Measurements from ENCODE around the gene REPIN1. TPM values are rescaled to one million over a fixed set of nuclear protein-coding genes. Genes with fewer than 3 reads are reported as not detected.

Gene REPIN1
- total and polyA plus RNA-seq, 9 of the 15 experiments (the other 6 are each of a cell fraction or from before 2014, with no cell fraction given) = 8.1 to 283 (median 94.3) TPM

- TF ChIP-seq POLR2G (IDR thresholded peaks at IDR 0.05; ENCODE audit: low read depth, low read length) = 0 out of 2 replicates have a peak, but pooled peaks have one; percentile 5
- no peak for TF ChIP-seq HNRNPH1 (optimal IDR thresholded peaks at IDR 0.05; ENCODE audit: low read depth, low read length)
- no peak for TF ChIP-seq POLR2AphosphoS5 (IDR thresholded peaks at IDR 0.05; ENCODE audit: control insufficient read depth, insufficient read depth, low read depth, low read length)
- TF ChIP-seq ELF2 (CRISPR knock-in tag; IDR thresholded peaks at IDR 0.05) = no peak
- TF ChIP-seq PBX2 (CRISPR knock-in tag; IDR thresholded peaks at IDR 0.05; ENCODE audit: low read depth) = no peak
- no peak for TF ChIP-seq PBX2 (tag; conservative IDR thresholded peaks at IDR 0.05; ENCODE audit: low read depth)
- TF ChIP-seq CHCHD3 (CRISPR knock-in tag; IDR thresholded peaks at IDR 0.05) = no peak
- TF ChIP-seq CREB1 (IDR thresholded peaks at IDR 0.05) = no peak
- no peak for TF ChIP-seq CREB1 (CRISPR knock-in tag; IDR thresholded peaks at IDR 0.05)
- TF ChIP-seq MLX (CRISPR knock-in tag; conservative IDR thresholded peaks at IDR 0.05) = no peak
- TF ChIP-seq ZC3H4 (CRISPR knock-in tag; IDR thresholded peaks at IDR 0.05; ENCODE audit: borderline replicate concordance) = no peak; the same call in 1 of the 2 replicates
- TF ChIP-seq KDM4B (IDR thresholded peaks at IDR 0.05; ENCODE audit: borderline replicate concordance in 2 of 2, low read depth in 1 of 2) = no peak
- TF ChIP-seq NELFE (IDR thresholded peaks at IDR 0.05; ENCODE audit: insufficient read depth, insufficient read length) = no peak
- TF ChIP-seq MCM2 (IDR thresholded peaks at IDR 0.05; ENCODE audit: low read depth) = no peak
- no peak for TF ChIP-seq TRIM24 (IDR thresholded peaks at IDR 0.05)
- TF ChIP-seq RBM15 (IDR thresholded peaks at IDR 0.05; ENCODE audit: insufficient read depth, low read length) = no peak
- TF ChIP-seq NCOR1 (IDR thresholded peaks at IDR 0.05) = no peak
- no peak for TF ChIP-seq HBP1 (CRISPR knock-in tag; IDR thresholded peaks at IDR 0.05)
- TF ChIP-seq SETDB1 (IDR thresholded peaks at IDR 0.05; ENCODE audit: low read length) = no peak
- TF ChIP-seq HNRNPL (IDR thresholded peaks at IDR 0.05; ENCODE audit: low read depth, low read length) = peak; percentile 91
- peak; percentile 33 for TF ChIP-seq RBFOX2 (IDR thresholded peaks at IDR 0.05; ENCODE audit: low read depth, low read length)
- TF ChIP-seq LARP7 (IDR thresholded peaks at IDR 0.05) = no peak
- TF ChIP-seq ZNF212 (CRISPR knock-in tag; IDR thresholded peaks at IDR 0.05) = no peak
- TF ChIP-seq KDM5B (IDR thresholded peaks at IDR 0.05; ENCODE audit: insufficient replicate concordance, low read depth, low read length) = peak; percentile 3
- no peak for TF ChIP-seq PHF8 (IDR thresholded peaks at IDR 0.05; ENCODE audit: borderline replicate concordance, low read length)
Measured at GRCh38 chr7:150371131-150371995, 2.7 kb downstream of the REPIN1 start (continued).

Measured in K562 (cell line).